HK-2 (cell line): Measurements from ENCODE around the gene NAA10.

Source experiments
- DNase-seq: peaks from one replicate; pipeline ENCODE4 v3.0.0-alpha.2; 2018; ENCODE audit not compliant: unreplicated experiment

The NAA10 gene

GRCh38 chrX:153884590-153884989, 50.2 kb downstream of the NAA10 start:
- DNase-seq = no peak

DNA sequence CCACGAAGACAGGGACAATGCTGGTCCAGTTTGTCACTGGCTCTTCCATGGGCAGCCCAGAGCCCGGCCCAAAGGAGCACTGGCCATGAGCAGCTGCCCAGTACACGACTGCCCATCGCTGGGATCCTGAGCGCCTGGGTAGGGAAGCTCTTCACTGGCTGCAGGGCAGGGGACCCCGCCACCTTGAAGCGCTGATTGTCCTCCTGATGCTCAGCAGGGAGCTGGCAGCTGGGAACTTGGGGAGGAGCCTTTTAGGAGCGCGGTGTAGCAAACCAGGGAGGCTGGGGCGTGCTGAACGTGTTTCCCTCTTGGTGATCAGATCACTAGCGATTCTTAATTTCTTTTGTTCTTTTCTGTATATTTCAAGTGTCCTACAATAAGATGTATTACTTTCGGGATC, 50.7 kb downstream of the NAA10 start:
- DNase-seq = no peak

GRCh38 chrX:153883163-153883843, 51.5 kb downstream of the NAA10 start:
- no peak for DNase-seq

DNA sequence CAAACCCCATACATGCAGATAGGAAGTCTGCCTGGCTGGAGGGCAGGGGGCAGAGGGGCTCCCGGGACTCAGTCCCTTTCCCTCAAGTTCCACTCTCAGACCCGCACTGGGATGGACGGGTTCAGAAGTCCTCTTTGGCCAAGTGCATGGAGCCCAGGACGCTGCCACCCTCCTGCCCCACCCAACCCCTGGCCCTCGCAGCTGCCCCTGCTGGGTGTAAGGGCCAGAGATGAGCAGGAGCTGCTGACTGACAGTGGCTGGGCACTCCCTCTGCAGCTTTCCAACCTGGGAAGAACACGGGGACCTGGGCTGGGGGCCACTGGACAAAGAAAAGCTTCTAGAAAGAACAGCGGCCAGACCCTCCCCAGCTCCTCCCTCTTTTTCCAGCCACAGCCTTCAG, 52.3 kb downstream of the NAA10 start:
- no peak for DNase-seq

- DNase-seq = no peak
Measured at GRCh38 chrX:153882086-153882498, 52.7 kb downstream of the NAA10 start.

- no peak for DNase-seq
Measured at GRCh38 chrX:153881281-153881680, 53.6 kb downstream of the NAA10 start.

DNA sequence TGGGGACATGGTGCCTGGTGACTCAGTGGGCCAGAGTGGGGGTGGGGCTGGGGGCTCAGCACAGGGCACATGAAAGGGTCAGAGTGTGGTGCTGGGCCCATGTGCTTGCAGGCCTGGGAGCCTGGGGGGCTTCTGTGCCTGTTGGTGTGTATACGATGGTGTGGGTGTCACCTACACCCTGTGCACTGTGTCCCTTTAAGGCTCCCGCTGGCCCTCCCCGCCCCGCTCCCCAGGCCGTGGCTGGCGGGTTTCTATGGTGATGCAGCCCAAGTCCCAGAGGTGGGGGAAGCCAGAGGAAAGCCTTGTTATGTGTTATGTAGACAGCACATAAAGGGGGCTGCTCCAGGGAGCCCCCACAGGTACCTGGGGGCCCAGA, 54.4 kb downstream of the NAA10 start:
- DNase-seq = no peak

GRCh38 chrX:153879741-153880439, 54.9 kb downstream of the NAA10 start:
- no peak for DNase-seq
